Peyer's patch (tissue), 4 donors: Measurements from ENCODE around the gene SDC3.
"Not testable (repeated sequence)": the region's sequence is repeated elsewhere in the genome, so short reads cannot be mapped to it uniquely, and the experiment has no call there.

ENCODE experiments used
- POLR2A ChIP-seq, 2 donors: fragments of 450-650 bp; IDR thresholded peaks; one replicate each; pipeline ENCODE4 v1.5.1; 2017; ENCODE audit warnings: antibody characterized with exemption in 2 of 2, mild to moderate bottlenecking in 2 of 2, moderate library complexity in 2 of 2
- TF ChIP-seq, protein P1 (sequence below), 6 experiments: fragments of 450-650 bp in 4 of 6; fragments of 200-600 bp in 2 of 6; sonication (generic) in 1 of 6; IDR thresholded peaks; one replicate each; pipeline ENCODE4 v1.5.1; 2017 to 2019; ENCODE audit warnings: antibody characterized with exemption in 6 of 6, mild to moderate bottlenecking in 3 of 6, moderate library complexity in 1 of 6

DNA sequence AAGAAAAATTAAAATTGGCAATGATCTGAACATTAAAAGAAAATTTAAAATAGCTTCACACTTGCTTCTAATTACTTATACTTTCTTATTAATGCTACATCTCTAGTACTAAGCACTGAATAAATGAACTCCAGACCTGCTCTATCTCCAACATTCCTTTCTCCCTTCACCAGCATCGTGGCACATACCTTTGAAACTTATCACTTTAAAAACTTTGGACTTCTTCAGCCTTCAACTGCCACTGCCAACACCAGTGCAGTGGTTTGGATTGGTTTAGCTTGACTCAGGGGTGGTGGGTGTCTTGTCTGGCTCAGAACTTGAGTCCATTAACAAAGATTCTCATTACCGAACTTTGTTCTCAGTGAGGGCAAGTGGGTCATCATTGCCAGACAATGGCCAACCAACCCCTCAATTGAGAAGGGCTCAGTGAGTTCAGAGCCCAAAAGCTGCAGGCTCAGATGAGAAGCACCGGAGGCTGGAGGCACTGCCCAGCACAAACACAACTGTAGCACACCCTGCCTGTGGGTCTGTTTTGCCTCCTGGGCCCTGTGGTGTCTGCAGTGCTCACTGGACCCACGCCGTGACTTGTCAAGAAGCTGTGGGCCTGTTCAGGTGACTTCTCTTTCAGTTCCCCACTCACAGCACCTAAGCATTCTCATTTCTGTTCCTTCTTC lies 40.4 kb upstream of the SDC3 start:
- TF ChIP-seq, protein P1, sequence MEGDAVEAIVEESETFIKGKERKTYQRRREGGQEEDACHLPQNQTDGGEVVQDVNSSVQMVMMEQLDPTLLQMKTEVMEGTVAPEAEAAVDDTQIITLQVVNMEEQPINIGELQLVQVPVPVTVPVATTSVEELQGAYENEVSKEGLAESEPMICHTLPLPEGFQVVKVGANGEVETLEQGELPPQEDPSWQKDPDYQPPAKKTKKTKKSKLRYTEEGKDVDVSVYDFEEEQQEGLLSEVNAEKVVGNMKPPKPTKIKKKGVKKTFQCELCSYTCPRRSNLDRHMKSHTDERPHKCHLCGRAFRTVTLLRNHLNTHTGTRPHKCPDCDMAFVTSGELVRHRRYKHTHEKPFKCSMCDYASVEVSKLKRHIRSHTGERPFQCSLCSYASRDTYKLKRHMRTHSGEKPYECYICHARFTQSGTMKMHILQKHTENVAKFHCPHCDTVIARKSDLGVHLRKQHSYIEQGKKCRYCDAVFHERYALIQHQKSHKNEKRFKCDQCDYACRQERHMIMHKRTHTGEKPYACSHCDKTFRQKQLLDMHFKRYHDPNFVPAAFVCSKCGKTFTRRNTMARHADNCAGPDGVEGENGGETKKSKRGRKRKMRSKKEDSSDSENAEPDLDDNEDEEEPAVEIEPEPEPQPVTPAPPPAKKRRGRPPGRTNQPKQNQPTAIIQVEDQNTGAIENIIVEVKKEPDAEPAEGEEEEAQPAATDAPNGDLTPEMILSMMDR (IDR thresholded peaks at IDR 0.05), result not testable (repeated sequence)
- not testable (repeated sequence) for TF ChIP-seq POLR2A (IDR thresholded peaks at IDR 0.05)
